LNCaP clone FGC (cell line): ENCODE measurements around the gene IL24.
"Not testable (repeated sequence)": the region's sequence is repeated elsewhere in the genome, so short reads cannot be mapped to it uniquely, and the experiment has no call there.

Source experiments
- DNase-seq: peaks from one replicate; pipeline ENCODE4 v3.0.0-alpha.2; 2011; ENCODE audit warnings: low read depth
- H3K4me3 ChIP-seq: 2 replicates; pipeline ENCODE4 v1.5.1; 2011; ENCODE audit warnings: mild to moderate bottlenecking, low read depth, low read length, control low read depth
- TF ChIP-seq, protein P1 (sequence below): IDR thresholded peaks from 2 replicates; pipeline ENCODE4 v1.5.1; 2012; ENCODE audit warnings: mild to moderate bottlenecking; ENCODE audit not compliant: control insufficient read depth, insufficient read depth; ENCODE audit errors: extremely low read depth

Gene IL24

DNA sequence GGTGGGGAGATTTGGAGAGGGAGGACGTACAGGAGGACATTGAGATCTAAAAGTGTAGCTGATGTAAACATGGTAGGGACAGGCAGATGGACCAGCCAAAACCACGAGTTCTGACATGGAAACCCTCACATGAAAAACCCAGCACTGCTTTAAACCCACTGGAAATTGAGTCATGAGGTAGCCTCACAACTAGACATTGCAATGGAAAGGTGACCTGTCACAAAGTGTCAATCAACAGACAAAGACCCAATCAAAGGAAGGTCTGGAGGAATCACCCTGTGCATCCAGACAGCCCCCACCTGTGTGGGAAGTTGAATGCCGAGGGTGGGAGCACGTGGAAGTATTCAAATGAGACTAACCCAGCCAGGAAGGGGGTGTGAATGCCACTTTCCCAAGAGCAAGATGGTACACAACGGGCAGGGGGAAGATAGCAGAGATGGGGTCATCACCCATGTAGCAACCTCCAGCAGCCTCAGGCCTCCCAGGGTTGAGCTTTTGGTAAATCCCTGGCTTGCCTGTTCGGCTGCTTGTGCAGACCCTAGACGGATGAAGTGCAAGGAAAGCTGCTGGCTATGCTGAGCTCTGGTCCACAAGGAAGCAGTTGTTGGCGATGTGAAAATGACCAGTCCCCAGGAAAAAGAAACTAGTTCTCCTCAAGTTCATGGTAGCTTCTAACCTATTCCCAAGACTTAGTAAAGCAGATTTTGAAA is 18.9 kb downstream of the IL24 start:
- TF ChIP-seq, protein P1, sequence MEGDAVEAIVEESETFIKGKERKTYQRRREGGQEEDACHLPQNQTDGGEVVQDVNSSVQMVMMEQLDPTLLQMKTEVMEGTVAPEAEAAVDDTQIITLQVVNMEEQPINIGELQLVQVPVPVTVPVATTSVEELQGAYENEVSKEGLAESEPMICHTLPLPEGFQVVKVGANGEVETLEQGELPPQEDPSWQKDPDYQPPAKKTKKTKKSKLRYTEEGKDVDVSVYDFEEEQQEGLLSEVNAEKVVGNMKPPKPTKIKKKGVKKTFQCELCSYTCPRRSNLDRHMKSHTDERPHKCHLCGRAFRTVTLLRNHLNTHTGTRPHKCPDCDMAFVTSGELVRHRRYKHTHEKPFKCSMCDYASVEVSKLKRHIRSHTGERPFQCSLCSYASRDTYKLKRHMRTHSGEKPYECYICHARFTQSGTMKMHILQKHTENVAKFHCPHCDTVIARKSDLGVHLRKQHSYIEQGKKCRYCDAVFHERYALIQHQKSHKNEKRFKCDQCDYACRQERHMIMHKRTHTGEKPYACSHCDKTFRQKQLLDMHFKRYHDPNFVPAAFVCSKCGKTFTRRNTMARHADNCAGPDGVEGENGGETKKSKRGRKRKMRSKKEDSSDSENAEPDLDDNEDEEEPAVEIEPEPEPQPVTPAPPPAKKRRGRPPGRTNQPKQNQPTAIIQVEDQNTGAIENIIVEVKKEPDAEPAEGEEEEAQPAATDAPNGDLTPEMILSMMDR = no peak
- H3K4me3 ChIP-seq = no peak overlapping the region
- no peak for DNase-seq

DNA sequence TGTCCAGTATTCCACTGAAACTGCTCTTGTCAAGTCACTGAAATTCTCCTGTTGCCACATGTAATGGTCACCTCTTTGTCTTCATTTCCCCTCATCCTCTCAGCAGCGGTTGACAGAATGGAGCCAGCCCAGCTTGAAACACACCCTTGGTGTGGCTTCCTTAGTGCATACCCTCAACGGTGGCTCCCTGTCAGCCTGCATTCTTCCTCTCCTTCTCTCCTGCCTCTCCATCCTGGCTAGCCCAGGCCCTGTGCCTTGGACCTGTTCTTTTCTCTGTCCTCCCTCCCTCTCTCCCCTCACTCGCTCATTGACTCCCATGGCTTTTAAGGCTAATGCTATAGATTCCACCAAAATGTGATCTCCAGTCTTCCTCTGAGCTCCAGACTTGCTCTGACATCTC is 20.8 kb downstream of the IL24 start:
- DNase-seq = no peak
- TF ChIP-seq, protein P1 = no peak
- H3K4me3 ChIP-seq = no peak overlapping the region

DNA sequence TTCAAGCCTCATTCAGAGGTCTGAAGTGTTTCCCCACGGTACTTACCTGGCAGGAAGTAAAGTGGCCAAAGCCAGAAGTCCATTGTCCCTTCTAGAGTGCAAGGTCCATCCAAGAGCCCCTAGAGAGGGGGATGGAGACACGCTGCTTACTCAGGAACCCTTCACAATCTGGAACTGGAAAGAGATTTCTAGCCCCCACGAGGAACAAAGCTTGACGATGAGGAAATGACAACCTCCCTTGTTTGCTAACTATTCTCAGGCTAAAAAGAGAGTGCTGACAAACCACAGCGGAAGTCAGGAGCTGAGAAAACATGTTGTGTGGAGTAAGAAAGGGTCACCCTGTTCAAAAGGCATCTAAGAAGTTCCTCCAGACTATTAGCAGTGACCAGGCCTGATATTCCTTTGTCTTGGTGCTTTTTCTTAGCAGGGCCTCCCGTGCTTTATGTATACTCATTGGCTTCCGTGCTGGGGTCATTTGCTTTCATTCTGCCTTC is 24.6 kb downstream of the IL24 start, which contains the start of gene FCMR:
FCMR (minus strand) TSS at position 170 of the 494 bp plus-strand sequence; CDS start at position 83, 87 bp downstream.
- no peak within 1 kb of the TSS for H3K4me3 ChIP-seq
- TF ChIP-seq, protein P1 = no peak
- no peak for DNase-seq

DNA sequence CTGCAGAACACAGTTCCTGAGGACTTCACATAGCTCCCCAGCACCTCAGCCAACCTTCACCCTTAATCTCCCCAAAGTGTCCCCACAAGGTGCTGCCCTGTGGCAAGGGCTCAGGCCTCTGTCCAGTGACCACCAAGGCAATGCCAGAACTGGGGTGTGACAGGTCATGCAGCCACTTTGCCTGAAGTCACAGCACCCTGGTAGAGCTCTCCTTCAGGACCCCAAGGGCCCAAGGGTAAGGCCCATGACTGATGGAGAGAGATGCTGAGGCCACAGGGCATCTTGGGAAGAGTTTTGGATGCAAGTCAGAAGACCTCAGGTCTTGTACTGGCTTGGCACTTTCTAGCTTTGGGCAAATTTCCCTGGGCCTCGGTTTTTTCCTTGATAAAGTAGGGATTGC is 25.3 kb downstream of the IL24 start:
- DNase-seq = no peak
- TF ChIP-seq, protein P1 = no peak
- H3K4me3 ChIP-seq = no peak overlapping the region

DNA sequence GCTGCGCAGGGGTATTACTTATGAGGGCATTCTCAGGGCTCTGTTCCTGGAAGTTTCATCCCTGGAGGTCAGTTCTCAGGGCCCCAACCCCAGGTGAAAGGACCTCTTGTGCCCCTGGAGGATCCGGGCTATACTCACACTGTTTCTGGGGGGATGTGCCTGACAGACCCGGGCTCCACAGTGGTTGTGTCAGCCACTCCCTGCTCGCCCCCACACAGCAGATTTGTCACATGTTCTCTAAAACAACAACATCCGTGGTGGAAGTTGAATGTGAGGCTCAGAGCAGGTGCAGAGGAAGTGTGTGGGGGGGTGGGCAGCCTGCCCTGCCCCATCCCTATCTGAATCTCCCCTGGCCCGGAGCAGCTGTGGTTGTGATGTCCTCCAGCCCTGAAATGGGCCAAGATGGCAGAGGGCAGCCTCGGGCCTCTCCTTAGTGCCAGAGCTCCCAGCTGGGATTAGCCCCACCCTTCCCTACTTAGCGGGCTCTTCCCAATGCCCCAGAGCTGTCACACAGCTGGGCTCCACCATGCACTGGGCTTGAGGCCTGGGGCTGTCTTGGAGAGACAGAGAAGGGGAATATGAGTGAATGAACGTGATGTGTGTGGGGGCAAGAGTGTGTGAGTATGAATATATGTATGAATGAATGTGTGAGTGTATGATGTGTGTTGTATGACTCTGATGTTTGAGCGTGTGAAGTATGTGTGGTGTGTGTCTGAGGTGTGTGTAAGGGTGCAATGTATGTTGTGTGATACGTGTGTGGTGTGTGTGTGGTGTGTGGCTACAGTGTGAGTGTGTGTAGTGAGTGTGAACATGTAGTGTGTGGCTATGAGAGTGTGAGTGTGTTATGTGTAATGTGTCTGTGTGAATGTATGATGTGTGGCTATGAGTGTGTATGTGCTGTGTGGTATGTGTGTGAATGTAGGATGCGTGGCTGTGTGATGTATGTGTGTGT is 26.0 kb downstream of the IL24 start:
- no peak for DNase-seq
- TF ChIP-seq, protein P1 = no peak
- no peak overlapping the region for H3K4me3 ChIP-seq

DNA sequence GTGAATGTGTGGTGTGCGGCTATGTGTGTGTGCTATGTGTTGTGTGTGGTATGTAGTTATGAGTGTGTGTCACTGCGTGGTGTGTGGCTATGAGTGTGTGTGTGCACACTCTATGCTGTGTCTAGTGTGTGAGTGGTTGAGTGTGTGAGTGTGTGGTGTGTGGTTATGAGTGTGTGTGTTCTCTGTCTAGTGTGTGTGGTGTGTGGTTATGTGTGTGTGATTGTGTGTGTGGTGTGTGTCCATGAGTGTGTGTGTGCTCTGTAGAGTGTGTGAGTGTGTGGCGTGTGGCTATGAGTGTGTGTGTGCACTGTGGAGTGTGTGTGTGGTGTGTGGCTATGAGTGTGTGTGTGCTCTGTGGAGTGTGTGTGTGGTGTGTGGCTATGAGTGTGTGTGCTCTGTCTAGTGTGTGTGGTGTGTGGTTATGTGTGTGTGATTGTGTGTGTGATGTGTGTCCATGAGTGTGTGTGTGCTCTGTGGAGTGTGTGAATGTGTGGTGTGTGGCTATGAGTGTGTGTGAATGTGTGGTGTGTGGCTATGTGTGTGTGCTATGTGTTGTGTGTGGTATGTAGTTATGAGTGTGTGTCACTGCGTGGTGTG is 26.8 kb downstream of the IL24 start:
- DNase-seq, H3K4me3 ChIP-seq: not testable (repeated sequence)
